CD4-positive, alpha-beta T cell treated with Interferon alpha-2 for 1 hour (primary cell): Measurements from ENCODE around the gene GAA.

Experiments used
- DNase-seq, 2 donors: peaks; one replicate each; pipeline ENCODE4 v3.0.0-alpha.2; 2020 to 2022

Gene GAA

DNA sequence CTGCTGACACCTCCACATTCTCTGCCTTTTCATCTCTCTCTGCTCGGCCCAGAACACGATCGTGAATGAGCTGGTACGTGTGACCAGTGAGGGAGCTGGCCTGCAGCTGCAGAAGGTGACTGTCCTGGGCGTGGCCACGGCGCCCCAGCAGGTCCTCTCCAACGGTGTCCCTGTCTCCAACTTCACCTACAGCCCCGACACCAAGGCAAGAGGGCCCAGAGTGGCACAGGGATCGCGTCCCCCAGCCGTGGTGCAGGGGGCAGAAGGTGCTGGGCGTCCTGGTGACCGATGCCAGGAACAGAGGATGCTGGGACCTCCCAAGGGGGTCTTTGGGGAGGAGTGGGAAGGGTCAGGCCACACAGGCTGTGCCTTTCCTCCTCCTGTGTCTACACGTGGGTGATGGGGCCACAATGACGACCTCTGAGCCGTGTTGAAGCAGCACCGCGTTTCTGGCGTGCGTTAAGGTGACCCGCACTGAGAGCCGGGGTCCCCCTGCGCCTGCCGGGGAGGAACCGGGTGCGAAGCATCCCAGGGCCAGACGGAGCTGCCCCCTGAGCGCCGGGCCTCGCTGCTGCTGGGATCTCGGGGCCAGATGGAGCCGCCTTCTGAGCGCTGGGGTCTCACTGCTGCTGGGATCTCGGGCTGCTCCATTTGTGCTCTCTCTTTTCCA lies 17.4 kb downstream of the GAA start:
- DNase-seq, result no peak

GRCh38 chr17:80119271-80119791 lies 17.9 kb downstream of the GAA start:
- no peak for DNase-seq

- DNase-seq, result no peak
Observed at GRCh38 chr17:80119839-80120238, 18.5 kb downstream of the GAA start.

DNA sequence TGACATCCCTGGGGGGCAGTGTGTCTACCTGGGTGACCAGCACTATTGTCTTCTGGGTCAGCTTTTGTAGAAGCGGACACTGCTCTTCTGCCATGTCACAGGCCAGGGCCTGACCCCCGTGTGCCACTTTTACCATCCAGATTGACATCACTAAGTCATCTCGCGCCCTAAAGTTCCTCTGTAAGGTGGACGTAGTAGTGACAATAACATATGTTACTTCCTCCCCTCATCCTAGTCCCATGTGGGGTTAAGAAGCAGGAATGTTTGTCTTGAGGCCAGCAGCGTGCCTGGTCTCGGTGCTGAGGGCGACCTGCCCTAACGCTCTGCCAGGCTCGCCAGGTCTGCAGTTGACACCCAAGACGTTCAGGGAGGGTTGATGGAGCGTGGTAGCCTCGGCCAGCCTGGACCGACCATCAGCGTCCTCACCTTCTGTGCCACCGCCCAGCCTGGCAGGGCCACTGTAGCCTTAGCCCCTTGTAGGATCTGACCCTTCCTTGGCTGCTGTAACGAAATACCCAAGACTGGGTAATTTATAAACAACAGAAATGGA lies 20.7 kb downstream of the GAA start:
- DNase-seq, result no peak

GRCh38 chr17:80122926-80123505 lies 21.6 kb downstream of the GAA start:
- no peak for DNase-seq

- no peak for DNase-seq
Observed at GRCh38 chr17:80123791-80124190, 22.4 kb downstream of the GAA start.

GRCh38 chr17:80124351-80124981 lies 23.1 kb downstream of the GAA start:
- no peak for DNase-seq

- DNase-seq, result no peak
Observed at GRCh38 chr17:80125656-80126448, 24.5 kb downstream of the GAA start.

- DNase-seq, result no peak
Observed at GRCh38 chr17:80126449-80126715, 25.0 kb downstream of the GAA start.

GRCh38 chr17:80129006-80129565 lies 27.7 kb downstream of the GAA start:
- DNase-seq, result no peak

DNA sequence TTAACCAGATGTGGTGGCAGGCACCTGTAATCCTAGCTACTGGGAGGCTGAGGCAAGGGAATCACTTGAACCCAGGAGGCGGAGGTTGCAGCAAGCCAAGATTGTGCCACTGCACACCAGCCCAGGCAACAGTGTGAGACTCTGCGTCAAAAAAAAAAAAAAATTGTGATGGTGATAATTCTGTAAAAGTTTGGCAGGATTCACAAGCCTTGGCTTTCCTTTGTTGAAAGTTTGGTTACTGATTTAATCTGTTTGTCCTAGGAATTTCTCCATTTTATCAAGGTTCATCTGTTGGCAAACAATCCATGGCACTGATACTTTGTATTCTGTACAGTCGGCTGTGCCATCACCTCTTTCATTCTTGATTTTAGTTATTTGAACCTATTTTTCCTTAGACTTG lies 29.6 kb downstream of the GAA start:
- no peak for DNase-seq

GRCh38 chr17:80132906-80133625 lies 31.7 kb downstream of the GAA start:
- DNase-seq, result no peak

GRCh38 chr17:80133626-80133970 lies 32.2 kb downstream of the GAA start:
- DNase-seq, result no peak

DNA sequence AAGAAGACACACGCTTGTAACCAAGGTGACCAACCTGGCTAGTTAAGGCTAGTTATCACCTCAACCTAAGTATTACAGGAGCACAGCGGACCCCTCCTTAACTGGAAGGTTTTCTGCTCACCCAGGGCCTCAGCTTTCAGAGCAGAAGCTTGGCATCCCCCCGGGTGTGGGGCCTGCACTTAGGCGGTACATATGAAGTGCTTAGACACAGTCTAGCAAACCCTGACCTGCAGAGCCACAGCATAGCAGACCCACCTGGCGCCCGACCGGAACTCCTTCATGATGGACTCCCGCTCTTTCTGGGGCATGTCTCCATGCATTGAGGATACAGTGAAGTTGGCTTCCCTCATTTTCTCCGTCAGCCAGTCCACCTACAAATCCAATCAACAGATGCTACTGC lies 35.8 kb downstream of the GAA start:
- DNase-seq, result no peak

DNA sequence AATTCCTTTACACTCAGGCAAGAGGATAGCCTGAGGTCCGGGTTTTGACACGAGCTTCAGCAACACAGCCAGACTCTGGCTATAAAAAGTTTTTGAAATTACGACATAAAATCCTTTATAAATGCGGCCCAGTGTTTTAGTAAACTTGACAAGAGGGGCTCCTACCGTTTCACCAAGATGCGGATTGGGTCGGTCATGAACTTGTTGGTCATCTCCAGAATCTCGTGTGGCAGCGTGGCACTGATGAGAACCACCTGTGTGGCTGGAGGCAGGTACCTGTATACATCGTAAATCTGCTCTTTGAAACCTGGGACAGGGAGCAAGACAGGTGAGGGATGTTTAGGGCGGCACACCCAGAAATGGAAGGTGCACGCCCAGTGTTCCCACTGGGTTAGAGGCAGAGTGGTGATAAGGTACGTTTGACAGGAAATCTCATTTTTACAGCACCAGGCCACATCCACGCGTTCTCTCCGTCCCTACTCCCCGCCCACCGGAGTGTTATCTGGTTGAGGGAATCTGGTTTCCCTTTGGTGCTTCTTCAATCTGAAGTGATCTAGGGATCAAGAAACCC lies 37.6 kb downstream of the GAA start:
- DNase-seq, result no peak

- no peak for DNase-seq
Observed at GRCh38 chr17:80141463-80142165, 40.2 kb downstream of the GAA start.

GRCh38 chr17:80142929-80143328 lies 41.5 kb downstream of the GAA start:
- no peak for DNase-seq

GRCh38 chr17:80145076-80146075 lies 44.0 kb downstream of the GAA start:
- DNase-seq, result peak in 1 of 2 donors; percentile 28

DNA sequence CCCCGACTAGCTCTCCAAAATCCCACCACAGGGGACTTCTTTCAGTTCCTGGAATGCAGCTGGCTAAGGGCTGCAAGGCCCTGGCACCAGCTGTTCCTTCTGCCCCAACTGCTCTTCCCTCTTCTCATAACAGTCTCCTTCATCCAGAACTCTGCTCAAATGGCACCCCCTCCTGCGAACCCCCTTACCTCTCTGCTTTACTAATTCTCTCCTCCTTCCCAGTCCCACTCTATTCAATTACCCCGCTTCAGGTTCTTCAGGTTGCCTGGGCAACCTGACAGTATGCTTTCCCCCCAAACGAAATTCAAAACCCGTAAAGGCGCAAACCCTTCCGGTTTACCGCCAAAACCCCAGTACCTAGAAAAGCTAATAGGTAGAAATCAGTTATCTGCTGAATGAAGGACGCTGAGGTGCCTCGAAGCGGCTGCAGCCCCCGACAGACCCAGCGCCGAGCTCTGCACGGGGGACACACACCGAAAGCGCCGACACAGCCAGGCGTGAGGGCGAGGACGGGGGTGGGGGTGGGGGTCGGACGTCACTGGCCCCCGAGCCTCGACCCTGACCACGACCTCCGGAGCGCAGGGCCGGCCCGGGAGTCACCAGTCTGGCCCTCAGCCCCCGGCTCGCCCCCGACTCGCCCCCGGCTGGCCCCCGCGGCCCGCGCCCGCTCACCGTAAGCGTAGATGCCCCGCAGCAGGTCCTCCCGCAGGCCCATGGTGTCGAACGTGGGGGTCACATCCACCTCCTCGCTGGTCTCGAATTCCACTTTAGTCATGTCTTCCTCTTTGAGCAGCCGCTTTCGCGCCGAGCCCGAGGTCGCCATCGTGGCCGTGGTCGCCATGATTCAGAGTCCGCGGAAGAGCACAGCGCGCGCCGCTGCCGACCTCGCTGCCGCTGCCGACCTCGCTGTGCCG lies 45.0 kb downstream of the GAA start:
- DNase-seq, result peak in 1 of 2 donors; percentile 32
